Caco-2 (cell line): ENCODE data around the gene LEMD1. TPM values are rescaled to one million over a fixed set of nuclear protein-coding genes. Genes with fewer than 3 reads are reported as not detected.

Source experiments
- BruUV-seq: library from RNA; stranded (reverse); fragments of 400-500 nt; replicated peaks from 2 replicates; lab custom pipeline; 2021; lab: Mats Ljungman, UMichigan
- CTCF ChIA-PET: fragments of 300-600 bp; sonication (Branson Sonifier 250); formaldehyde crosslinking; loops from one replicate; lab custom pipeline; 2022; ENCODE audit warnings: antibody characterized with exemption; lab: Charles Lee
- POLR2A ChIA-PET: fragments of 300-600 bp; sonication (Branson Sonifier 250); formaldehyde crosslinking; loops from one replicate; lab custom pipeline; 2022; ENCODE audit warnings: antibody characterized with exemption; lab: Charles Lee
- DNase-seq, 2 experiments: peaks; one replicate each; pipeline versions ENCODE4 v3.0.0 to v3.0.0-alpha.2; 2020 to 2022
- H3K27me3 ChIP-seq: replicated peaks from 2 replicates; pipeline ENCODE4 v1.6.0; 2011; ENCODE audit warnings: low read length; ENCODE audit not compliant: control insufficient read depth, insufficient read depth
- H3K36me3 ChIP-seq: 2 replicates; pipeline ENCODE4 v1.5.1; 2011; ENCODE audit warnings: low read length; ENCODE audit not compliant: control insufficient read depth, insufficient read depth
- H3K4me1 ChIP-seq: fragments of 250-450 bp; sonication (Bioruptor Pico); 2 replicates; pipeline ENCODE4 v1.5.1; 2020; ENCODE audit warnings: mild to moderate bottlenecking
- H3K4me3 ChIP-seq: 2 replicates; pipeline ENCODE4 v1.5.1; 2011; ENCODE audit warnings: low read depth, mild to moderate bottlenecking, control low read depth, low read length
- H3K9me3 ChIP-seq: fragments of 250-450 bp; sonication (Bioruptor Pico); 2 replicates; pipeline ENCODE4 v1.5.1; 2020; ENCODE audit warnings: mild to moderate bottlenecking, moderate library complexity
- H3K27ac Mint-ChIP-seq: one replicate; pipeline ENCODE4 v1.8.0; 2022; ENCODE audit warnings: mixed read lengths; ENCODE audit not compliant: unreplicated experiment
- H3K27me3 Mint-ChIP-seq: one replicate; pipeline ENCODE4 v1.8.0; 2022; ENCODE audit warnings: mixed read lengths; ENCODE audit not compliant: insufficient read depth, unreplicated experiment
- H3K36me3 Mint-ChIP-seq: one replicate; pipeline ENCODE4 v1.8.0; 2022; ENCODE audit warnings: mild to moderate bottlenecking, mixed read lengths; ENCODE audit not compliant: insufficient read depth, unreplicated experiment
- H3K4me1 Mint-ChIP-seq: one replicate; pipeline ENCODE4 v1.8.0; 2022; ENCODE audit warnings: low read depth, mixed read lengths; ENCODE audit not compliant: unreplicated experiment
- H3K4me3 Mint-ChIP-seq: one replicate; pipeline ENCODE4 v1.8.0; 2022; ENCODE audit warnings: mild to moderate bottlenecking, moderate library complexity, mixed read lengths; ENCODE audit not compliant: unreplicated experiment
- H3K9me3 Mint-ChIP-seq: one replicate; pipeline ENCODE4 v1.8.0; 2022; ENCODE audit warnings: mixed read lengths; ENCODE audit not compliant: unreplicated experiment
- CTCF ChIP-seq, 2 experiments: fragments of 200-600 bp in 1 of 2; IDR thresholded peaks; 1 replicate in 1 of 2; 2 replicates in 1 of 2; pipeline versions ENCODE4 v1.5.1 to v1.8.0; 2011 to 2022; ENCODE audit warnings: antibody characterized with exemption in 1 of 2, control low read depth in 1 of 2, inconsistent platforms in 1 of 2, low read depth in 1 of 2, low read length in 1 of 2, mild to moderate bottlenecking in 1 of 2, moderate library complexity in 1 of 2; ENCODE audit not compliant: insufficient read depth in 1 of 2, severe bottlenecking in 1 of 2, unreplicated experiment in 1 of 2
- intact Hi-C: fragments of 100-400 bp; cut with micrococcal nuclease; formaldehyde crosslinking; loops from one replicate; pipeline ENCODE4 v1.10.0; 2022; ENCODE audit not compliant: unreplicated experiment
- total RNA-seq: library from RNA; stranded (reverse); gene quantifications from 2 replicates; pipeline ENCODE4 v1.2.3, GENCODE V29; 2022

LEMD1 gene
- total RNA-seq, 1 experiment from 2014 or later, result not detected

- intact Hi-C loops, result no loop called here
- Histone ChIP-seq H3K4me3 (no peak overlapping the region), H3K4me1 (peaks cover 4% of the 10 kb centered on the region; the same call in 1 of the 2 replicates), H3K27me3 (no peaks in the 10 kb centered on the region), H3K36me3 (no peaks in the 10 kb centered on the region), H3K9me3 (no peaks in the 10 kb centered on the region)
- TF ChIP-seq CTCF (IDR thresholded peaks at IDR 0.05; ENCODE audit: insufficient read depth in 1 of 2, low read depth in 1 of 2, low read length in 1 of 2, severe bottlenecking in 1 of 2, unreplicated experiment in 1 of 2), result no peak
- Mint-ChIP-seq H3K36me3 (no peaks in the 10 kb centered on the region), H3K4me3 (no peak overlapping the region), H3K4me1 (peaks cover 6% of the 10 kb centered on the region), H3K9me3 (no peaks in the 10 kb centered on the region), H3K27ac (no peak overlapping the region), H3K27me3 (no peaks in the 10 kb centered on the region)
- no peak for DNase-seq
- ChIA-PET CTCF (interaction anchor here (2.8 kb wide), 1 partner anchor 134 kb away, joined by 90 read pairs; no protein-coding TSS in a partner anchor), POLR2A (no interaction called here)
- no TSS peak for BruUV-seq
Observed at GRCh38 chr1:205351984-205352713, 69.7 kb downstream of the LEMD1 start.

- Histone ChIP-seq H3K4me3 (no peak overlapping the region), H3K27me3 (no peaks in the 10 kb centered on the region; the same call in 1 of the 2 replicates), H3K4me1 (peaks cover 4% of the 10 kb centered on the region; the same call in 1 of the 2 replicates), H3K36me3 (no peaks in the 10 kb centered on the region), H3K9me3 (no peaks in the 10 kb centered on the region)
- POLR2A ChIA-PET, result no interaction called here
- Mint-ChIP-seq H3K36me3 (no peaks in the 10 kb centered on the region), H3K4me3 (no peak overlapping the region), H3K4me1 (peaks cover 6% of the 10 kb centered on the region), H3K27me3 (peaks cover 2% of the 10 kb centered on the region), H3K9me3 (no peaks in the 10 kb centered on the region), H3K27ac (no peak overlapping the region)
- intact Hi-C loops, result no loop called here
- CTCF ChIA-PET, result interaction anchor here (2.2 kb wide), 1 partner anchor 135 kb away, joined by 6 read pairs; no protein-coding TSS in a partner anchor
- no peak for DNase-seq
- BruUV-seq, result no TSS peak
- no peak for TF ChIP-seq CTCF (IDR thresholded peaks at IDR 0.05; ENCODE audit: insufficient read depth in 1 of 2, low read depth in 1 of 2, low read length in 1 of 2, severe bottlenecking in 1 of 2, unreplicated experiment in 1 of 2)
Observed at GRCh38 chr1:205350691-205351141, 71.1 kb downstream of the LEMD1 start.

GRCh38 chr1:205350124-205350523, 71.7 kb downstream of the LEMD1 start:
- Histone ChIP-seq H3K4me1 (peaks cover 4% of the 10 kb centered on the region; the same call in 1 of the 2 replicates), H3K9me3 (no peaks in the 10 kb centered on the region), H3K27me3 (no peaks in the 10 kb centered on the region; the same call in 1 of the 2 replicates), H3K4me3 (no peak overlapping the region), H3K36me3 (no peaks in the 10 kb centered on the region)
- ChIA-PET CTCF (interaction anchor here (0.7 to 2.6 kb wide), 3 partner anchors 76 to 135 kb away, joined by 3 to 10 read pairs (median 6); no protein-coding TSS in a partner anchor), POLR2A (no interaction called here)
- H3K27ac Mint-ChIP-seq, result no peak overlapping the region
- peaks cover 2% of the 10 kb centered on the region for H3K27me3 Mint-ChIP-seq
- intact Hi-C loops, result no loop called here
- BruUV-seq, result no TSS peak
- TF ChIP-seq CTCF (IDR thresholded peaks at IDR 0.05; ENCODE audit: insufficient read depth in 1 of 2, low read depth in 1 of 2, low read length in 1 of 2, severe bottlenecking in 1 of 2, unreplicated experiment in 1 of 2), result no peak
- no peak overlapping the region for H3K4me3 Mint-ChIP-seq
- H3K4me1 Mint-ChIP-seq, result peaks cover 3% of the 10 kb centered on the region
- H3K36me3 Mint-ChIP-seq, result no peaks in the 10 kb centered on the region
- no peaks in the 10 kb centered on the region for H3K9me3 Mint-ChIP-seq
- DNase-seq, result no peak
